LHCN-M2 (cell line): Measurements from ENCODE around the gene GFOD1. TPM values are rescaled to one million over a fixed set of nuclear protein-coding genes. Genes with fewer than 3 reads are reported as not detected.

Source experiments
- DNase-seq: peaks from one replicate; pipeline ENCODE4 v3.0.0-alpha.2; 2012; ENCODE audit warnings: low read depth
- total RNA-seq: library from RNA; depleted of rRNA; stranded (reverse); fragments of >200 nt; gene quantifications from 2 replicates; pipeline ENCODE4 v1.2.3, GENCODE V29; 2014

Gene GFOD1
- total RNA-seq, 1 experiment from 2014 or later: 3.1 TPM

DNA sequence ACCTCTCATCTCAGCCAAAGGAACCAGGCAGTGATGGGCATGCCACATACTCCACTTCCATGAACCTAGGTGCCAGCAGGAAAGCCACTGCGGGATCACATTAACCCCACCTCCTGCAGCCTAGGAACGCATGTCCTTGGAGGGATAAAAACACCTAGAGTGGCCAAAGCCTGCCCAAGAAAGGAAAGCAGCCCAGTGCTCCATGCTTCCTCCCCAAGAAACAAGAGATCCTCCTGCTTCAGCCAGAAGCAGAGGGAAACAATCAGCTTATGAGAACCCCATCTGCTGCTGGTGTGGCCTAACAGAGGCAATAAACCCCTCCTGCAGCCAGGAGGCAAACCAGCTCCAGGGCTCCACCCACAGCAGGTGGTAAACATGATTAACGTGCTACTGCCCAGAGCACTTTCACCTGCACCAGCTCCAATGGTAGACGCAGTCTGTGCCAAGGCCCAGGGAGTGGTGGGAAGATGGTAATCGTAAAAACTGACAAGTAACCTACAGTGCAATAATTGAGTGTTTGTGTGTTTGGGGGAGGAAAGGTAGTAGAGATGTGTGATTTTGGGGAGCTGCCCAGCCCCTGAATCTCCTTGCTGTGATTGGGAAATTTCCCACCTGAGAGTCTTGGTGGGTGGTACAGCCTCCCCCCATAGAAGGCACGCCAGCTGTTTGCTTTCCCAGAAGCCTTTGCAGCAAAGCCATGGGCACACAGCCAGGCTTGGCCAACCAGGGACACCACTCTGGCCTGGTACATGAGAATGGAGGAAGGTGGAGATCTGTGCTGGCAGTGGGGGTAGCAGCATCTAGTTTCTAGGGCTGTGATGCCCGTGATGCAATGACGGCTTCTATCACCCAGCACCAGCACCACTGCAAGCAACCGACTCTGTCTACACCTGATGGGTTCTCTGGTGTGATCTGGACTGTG is 108.5 kb downstream of the GFOD1 start:
- DNase-seq: no peak

DNA sequence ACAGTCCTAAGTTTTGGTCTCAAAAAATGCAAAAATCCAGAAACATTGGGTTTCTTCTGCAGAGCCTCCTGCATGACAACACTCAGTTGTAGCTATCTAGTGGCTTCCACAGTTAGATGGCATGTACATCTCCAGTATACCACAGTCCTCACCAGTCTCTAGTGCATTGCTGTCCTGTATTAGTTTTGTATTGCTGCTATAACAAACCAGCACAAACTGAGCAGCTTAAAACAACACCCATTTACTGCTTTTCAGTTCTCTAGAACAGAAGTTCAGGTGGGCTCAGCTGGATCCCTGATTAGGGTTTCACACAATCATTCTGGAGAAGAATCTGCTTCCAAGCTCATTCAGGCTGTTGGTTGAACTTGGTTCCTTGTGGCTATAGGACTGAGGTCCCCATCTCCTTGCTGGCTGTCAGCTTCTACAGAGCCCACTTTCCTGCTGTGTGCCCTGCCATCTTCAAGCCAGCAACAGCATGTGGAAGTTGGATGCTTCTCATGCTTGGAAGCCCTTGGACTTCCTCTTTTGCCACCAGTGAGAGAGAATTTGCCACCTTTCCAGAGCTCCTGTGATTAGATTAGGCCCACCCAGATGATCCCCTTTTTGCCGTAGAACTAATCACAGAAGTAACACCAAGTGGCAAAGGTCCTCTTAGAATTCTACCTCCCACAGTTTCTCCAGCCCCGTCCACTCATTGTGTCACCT is 110.2 kb downstream of the GFOD1 start:
- no peak for DNase-seq

DNA sequence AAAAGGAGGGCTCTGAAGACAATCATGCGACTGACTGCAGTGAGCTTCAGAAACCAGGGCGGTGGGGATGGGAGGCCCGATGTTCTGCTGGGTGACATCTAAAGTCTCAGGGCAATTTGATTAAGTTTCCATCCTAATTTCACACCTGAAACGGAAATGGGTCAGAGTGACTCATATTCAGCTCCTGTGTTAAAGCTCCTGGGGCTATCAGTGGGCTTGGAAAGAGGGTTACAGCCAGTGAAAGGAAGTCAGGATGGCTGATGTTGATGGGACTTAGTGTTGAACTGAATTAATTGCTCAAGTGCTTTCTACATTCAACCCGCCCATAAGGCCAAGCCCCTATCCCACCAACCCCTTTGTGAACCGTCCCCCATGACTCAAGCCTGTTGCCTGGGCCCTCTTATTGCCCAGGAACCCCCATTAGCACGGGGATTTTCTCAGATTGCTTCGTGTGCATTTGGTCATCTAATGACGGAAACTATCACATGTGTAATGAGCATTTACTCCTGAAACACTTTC is 112.0 kb downstream of the GFOD1 start:
- DNase-seq: no peak

DNA sequence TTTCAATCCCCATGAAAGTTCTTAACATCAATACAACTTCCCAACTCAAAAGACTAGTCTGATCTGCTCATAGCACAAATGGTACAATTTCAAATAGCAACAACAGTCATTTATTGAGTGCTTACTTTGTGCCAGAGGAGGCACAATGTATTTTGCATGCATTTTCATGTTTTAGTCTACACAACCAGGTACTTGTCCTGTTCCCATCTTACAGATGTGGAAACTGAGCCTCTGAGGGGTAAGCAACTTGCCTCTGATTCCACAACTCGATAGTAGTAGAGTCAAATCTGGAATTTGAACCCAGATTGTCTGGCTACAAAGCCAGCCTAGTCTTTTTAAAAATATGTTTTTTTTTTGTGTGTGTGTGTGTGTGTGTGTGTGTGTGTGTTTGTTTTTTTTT is 113.5 kb downstream of the GFOD1 start:
- DNase-seq: no peak

DNA sequence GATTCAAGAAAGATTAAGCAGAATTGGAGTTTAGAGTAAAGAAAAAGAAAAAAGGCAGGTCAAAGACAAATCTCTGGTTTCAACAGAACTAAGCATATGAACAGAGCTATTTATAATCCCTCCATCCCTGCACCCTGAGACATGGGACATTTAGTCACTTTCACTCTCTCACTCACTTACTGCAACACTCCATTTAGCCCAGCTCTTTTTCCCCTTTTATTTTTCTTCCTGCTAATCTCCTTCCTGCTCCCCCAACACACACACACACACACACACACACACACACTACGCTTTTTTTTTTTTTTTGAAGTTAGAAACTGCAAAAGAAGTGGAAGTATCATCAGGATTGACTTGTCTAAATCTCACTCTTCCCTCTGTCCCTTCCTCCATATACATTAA is 113.9 kb downstream of the GFOD1 start:
- DNase-seq: peak; percentile 35

DNA sequence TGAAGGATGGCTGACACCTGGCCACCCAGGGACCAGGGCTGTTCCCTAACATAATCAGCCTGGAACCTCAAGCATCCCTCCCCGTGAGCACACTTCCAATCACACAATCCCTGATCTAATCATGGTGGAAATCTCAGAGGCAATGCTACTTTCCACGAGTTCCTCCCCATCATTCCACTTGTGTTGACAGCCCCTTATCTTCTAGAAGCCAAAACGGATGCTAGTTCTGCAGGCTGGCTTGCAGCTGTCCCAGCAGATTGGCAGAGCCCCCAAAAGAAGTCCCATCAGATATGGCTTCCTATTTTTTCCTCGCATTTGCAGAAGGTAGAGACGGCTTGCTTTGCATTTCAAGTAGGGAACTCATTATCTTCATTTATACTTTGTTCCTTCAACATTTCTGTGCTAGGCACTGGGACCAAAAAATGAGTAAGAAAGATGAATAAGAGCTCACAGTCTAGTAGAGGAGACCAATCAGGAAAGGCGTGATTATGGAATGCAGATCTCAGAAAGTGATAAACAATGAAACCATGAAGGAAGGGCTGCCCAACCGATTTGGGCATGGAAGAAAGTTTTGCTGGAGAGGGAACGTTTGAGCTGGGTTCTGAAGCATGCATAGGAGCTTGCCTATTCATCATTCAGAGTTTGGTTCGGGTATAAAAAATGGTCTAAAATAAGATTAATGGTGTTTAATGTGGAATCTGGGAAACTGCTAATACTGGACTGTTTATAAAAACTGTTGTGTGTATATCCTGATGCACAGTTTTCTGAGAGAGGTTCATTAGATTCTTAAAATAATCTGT is 114.5 kb downstream of the GFOD1 start:
- no peak for DNase-seq

DNA sequence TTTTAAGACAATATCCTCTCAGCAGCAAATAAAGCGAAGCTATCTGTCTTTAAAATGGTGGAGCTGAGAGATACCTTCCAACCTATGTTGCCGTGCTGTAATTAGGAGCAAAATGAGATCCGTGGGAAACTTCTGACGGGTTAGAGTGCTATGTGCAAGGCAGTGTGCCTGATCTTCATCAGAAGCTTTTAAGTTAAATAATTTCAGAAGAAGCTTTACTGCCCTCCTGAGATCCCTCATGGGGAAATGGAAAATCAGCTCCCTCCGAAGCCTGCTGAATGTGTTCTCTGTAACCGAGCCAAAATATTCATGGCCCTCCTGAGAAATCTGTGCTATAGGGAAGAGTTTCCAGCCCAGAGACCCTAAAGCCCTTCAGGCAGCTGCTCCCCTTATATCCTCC is 115.3 kb downstream of the GFOD1 start:
- no peak for DNase-seq

DNA sequence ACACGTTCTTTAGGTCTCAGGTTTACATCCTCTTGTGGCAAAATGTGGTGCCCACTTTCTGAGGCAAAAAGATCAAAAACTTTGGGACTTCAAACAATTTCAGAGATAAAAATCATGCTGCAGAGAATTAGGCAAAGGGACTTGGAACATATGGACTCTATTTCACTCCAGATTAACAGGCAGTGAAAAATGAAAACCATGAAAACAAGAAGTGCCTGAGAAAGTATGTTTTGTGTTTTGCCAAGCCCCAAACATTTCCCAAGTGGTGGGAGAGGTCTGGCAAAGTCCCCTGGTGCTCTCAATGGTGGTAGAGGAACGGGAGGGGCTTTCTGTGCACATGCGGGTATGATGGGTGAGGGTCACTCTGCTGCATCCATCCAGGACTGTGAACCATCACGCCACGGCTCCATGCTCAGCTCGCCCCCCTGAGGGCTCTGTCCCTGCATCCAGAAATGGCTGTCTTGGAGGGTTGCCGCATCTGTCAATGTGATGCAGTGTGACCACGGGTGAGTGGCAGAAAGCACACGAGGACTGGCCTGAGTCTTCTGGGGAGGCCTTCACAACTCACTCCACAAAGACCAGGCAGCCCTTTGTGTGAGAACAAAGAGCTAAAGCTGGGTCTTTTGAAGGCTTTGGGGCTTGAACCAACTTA is 115.9 kb downstream of the GFOD1 start:
- DNase-seq: no peak

DNA sequence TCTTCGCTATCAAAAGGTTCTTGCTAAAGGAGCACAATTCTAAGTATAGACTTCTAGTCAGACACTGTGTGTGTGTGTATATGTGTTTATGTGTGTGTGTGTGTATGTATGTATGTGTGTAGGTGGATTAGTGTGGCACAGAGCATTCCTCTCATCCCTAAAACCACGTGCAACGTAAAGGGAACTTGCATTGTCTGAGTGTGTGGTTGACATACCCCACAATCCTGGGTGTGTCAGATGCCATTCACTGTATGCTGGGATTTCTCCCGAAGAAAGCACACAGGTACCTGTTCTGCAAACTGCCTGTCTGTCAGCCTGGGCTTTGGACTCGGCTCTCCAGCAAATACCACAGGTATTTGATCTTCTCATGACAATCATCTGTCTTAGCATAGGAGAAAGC is 116.8 kb downstream of the GFOD1 start:
- DNase-seq: no peak

DNA sequence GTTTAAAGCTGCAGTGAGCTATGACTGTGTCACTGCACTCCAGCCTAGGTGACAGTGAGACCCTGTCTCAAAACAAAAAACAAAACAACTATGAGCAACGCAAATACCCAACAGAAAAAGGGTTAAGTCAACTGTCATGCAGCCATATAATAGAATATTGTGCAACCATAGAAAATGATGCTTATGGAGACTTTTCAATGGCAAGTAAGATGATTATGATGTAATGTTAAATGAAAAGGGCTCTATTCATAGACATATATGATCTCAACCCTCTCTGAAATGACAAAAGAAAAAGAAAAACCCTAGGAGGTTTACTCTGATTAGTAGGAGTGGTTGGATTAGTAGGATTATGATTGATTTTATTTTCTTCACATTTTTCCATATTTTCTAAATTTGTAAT is 117.8 kb downstream of the GFOD1 start:
- no peak for DNase-seq

DNA sequence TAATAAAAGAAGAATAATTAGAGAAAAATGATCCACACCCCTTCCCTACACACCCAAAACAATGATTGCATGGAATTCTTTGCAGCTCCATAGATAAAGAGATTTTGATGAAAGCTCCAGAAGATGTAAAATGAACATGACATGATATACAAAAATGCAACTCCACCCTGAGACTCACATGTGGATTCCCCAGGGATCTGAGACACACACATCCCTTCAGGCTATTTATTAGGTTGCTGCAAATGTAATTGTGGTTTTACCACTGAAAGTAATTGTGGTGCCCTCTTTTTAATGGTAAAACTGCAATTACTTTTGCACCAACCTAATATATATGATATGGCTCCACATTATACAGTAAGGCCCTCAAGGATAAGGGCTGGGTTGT is 118.7 kb downstream of the GFOD1 start:
- DNase-seq: peak; percentile 27

DNA sequence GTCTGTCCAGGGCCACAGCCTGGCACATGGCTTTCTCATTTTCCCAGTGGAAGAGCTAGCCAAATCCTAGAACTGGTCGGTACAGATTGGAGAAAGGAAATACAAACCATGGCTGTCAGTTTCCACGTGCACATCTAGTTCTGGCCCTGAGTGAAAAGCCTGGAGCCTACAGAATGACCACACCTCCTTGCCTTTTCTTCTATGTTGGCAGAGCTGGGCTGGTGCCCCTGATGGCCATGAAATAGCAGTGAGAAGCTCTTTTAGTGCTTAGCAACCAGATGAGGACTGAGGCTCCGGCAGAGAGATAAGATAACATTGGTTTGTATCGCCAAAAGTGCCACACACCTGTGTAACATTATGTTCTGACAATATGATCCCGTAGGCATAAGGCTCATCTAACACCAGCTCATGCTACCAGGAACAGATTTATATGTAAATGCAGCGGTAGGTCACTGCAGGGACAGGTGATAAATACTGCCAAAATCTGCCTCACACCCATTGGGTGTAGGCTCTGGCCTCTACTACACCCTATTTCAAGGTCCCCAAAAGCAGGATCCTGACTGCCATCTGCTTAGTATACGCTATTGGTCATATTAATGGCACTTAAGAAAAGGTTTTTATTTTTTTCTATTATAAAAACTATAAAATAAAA is 119.2 kb downstream of the GFOD1 start:
- no peak for DNase-seq

DNA sequence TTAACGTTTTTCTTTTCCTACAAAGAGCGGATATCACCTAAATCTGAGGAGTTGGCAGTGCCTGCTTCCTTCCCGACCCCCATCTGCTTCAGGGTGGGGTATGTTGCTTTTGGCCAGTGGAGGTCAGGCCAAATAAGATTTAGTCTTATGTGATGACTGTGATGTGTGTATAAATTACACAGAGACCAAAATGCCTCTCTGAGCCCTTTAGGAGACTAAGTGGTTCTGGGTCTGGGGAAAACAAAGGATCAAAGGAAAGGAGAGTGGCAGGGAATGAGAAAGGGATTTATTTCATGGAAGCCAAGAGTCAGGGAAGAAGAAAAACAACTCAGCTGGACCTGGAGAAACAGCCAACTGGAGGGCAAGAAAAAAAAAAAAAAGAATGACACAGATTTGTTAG is 120.0 kb downstream of the GFOD1 start:
- no peak for DNase-seq

DNA sequence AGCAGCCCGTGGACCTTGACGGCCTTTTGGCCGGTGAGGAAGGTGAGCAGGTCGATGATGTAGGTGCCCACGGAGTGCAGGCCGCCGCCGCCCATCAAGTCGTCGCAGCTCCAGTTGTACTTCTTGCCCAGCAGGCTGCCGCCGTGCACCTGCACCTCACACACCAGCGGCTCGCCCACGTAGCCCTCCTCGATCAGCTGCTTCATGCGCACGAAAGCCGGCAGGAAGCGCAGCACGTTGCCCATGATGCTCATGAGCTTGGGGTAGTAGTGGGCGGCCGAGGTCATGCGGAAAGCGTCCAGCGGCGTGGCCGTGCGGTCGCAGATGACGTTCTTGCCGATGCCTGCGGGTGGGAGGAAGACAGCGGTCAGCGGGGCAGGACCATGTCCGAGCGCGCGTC is 122.1 kb downstream of the GFOD1 start:
- no peak for DNase-seq

DNA sequence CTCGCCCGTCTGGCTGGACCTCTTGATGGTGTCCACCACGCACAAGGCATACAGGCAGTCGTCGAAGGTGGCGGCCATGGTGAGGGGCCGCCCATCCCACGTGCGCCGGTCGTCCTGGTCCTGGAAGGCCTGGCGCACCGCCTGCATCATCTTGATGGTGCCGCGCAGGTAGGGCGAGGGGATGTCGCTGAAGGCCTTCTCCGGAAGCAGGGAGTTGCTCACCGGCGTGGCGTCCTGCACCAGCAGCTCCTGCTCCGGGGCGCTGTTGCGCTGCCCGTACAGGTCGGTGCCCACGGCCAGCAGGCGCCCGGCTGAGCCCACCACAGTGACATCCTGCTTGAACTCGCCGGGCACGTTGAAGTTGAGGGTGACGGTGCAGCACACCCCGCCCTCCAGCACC is 122.6 kb downstream of the GFOD1 start:
- DNase-seq: no peak

DNA sequence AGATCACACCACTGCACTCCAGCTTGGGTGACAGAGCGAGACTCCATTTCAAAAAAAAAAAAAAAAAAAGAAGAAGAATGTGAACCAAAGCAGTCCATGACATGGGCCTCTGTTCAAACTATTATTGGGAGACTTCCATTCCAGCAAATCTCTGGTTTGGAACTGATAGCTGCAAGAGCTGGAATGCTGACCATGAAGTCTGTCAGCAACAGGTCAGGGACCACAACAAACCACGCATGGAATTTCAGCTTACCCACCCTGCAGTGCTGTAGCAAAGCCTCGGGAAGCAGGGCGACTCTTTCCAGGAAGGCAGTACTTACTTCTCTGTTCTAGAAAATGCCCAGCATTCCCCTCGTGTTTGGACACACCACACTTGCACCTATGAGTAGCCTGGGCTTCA is 125.0 kb downstream of the GFOD1 start:
- DNase-seq: peak; percentile 30

DNA sequence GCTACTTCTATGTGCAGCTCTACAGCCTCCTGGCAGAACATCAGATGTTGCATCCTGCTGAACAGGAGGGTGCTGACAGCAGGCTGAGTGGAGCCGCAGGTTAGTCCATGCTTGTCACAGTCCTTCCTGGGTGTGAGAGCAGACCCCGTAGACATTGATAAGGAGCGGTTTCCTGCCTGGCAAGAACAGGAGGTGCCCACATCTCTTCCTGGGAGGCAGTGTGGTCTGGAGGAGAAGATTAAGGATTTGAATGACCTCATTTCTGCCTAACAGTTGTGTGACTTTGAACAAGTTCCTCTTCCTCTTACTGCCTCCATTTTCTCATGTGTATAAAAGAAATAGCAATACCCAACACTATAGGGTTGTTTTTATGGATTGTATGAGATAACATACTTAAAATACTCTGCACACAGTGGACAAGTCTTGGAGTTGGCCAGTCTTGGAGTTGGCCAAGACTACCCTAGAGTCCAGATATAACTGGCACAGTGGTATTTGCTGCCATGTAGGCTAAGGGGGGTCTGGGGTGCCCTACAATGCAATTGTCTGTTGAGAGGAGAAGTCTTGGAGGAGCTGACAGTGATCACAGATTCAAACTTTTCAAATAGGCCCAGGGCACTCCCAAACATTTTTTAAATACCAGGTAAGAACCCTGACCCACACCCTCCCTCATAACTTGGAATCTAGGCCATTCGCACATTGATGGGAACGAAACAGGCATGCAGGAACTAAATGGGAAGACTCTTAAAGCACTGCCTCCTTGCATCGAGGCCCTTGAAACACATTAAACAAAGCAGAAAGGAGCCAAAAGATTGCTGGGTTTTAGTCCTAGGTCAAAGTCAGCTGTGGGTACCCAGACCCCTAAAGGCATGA is 126.5 kb downstream of the GFOD1 start:
- no peak for DNase-seq

DNA sequence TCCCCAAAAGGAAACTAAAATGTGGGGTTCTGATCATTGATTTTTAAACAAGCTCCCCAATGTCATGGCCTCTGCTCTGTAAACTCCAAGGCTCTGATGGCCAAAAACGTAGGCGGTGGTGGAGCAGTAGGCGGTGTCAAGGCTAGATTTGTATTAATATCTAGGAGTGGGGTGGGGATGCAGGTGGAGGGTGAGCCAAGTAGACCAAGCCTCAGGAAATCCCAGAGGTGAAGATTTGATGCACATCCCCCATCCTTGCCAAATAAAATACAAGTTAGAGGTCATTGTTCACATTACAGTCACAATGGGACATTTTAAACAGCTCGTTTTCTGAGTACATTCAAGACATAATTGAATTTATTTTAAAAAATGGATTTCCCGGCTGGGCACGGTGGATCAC is 128.1 kb downstream of the GFOD1 start:
- no peak for DNase-seq

DNA sequence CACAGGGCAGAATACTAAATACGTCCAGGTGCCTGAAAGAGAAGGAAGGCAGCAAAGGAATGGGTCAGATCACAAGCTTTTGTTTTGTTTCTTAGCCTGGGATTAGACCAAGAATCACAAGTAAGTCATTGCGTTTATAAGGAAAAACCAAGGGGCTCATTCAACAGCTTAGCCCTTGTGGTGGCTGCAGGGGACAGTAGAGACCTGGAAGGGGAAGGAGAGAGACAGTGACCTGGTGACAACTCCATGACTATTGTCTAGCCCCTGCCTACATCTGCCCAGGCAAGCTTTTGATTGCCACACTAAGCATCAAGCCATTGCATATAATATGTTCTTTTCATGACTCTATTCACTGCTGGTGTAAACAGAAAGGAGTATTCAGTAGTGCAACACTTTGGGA is 128.9 kb downstream of the GFOD1 start:
- no peak for DNase-seq

DNA sequence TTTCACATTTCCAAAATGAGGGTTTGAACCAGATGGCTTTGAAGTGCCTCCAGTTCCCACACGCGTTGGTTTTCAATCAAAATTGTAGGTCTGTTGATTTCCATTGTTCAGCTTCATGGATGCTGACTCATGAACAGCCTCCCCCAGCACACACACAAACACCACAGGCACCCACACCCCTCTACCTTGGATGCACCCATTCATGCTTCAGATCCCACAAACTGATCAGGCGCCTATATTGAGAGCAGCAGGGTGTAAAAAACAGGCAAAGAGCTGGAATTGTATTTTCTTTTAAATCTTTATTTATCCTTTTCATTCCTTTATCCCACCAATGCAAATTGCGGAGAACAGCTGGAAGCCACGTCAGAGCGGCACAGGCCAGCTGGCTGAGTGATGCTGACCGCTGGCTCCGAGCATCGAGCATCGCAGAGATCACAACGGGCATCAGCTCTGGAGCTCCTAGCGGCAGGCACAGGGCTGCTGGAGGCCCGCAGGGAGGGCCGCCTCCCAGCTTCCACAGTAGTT is 129.8 kb downstream of the GFOD1 start:
- peak; percentile 93 for DNase-seq
